HepG2 (cell line): ENCODE data around the gene LTB4R2. TPM values are rescaled to one million over a fixed set of nuclear protein-coding genes. Genes with fewer than 3 reads are reported as not detected.

Experiments used
- ATF6 ChIP-seq: sonication (generic); formaldehyde crosslinking; conservative IDR thresholded peaks from 2 replicates; pipeline ENCODE4 v1.4.0; 2020; ENCODE audit warnings: missing genetic modification reagents
- BCL6 ChIP-seq: IDR thresholded peaks from 2 replicates; pipeline ENCODE4 v1.6.1; 2016; ENCODE audit warnings: missing genetic modification reagents, missing compliant biosample characterization
- EHMT2 ChIP-seq: fragments of 200-600 bp; sonication (generic); IDR thresholded peaks from 2 replicates; pipeline ENCODE4 v1.7.0; 2017; ENCODE audit warnings: antibody characterized with exemption, low read depth, low read length, borderline replicate concordance
- IRF2 ChIP-seq: IDR thresholded peaks from 2 replicates; pipeline ENCODE4 v1.6.1; 2018; ENCODE audit warnings: missing genetic modification reagents, missing compliant biosample characterization
- KDM3A ChIP-seq: IDR thresholded peaks from 2 replicates; pipeline ENCODE4 v1.6.1; 2018; ENCODE audit warnings: low read depth, missing compliant biosample characterization
- MAFF ChIP-seq: IDR thresholded peaks from 2 replicates; pipeline ENCODE4 v1.6.1; 2011; ENCODE audit warnings: low read depth, low read length, improper control_type of control experiment
- PITX1 ChIP-seq: sonication (generic); formaldehyde crosslinking; IDR thresholded peaks from 2 replicates; pipeline ENCODE4 v1.5.1; 2020; ENCODE audit warnings: mild to moderate bottlenecking, missing genetic modification reagents
- RERE ChIP-seq: IDR thresholded peaks from 2 replicates; pipeline ENCODE4 v1.6.1; 2016; ENCODE audit warnings: low read depth, missing genetic modification reagents, missing compliant biosample characterization
- REXO4 ChIP-seq: sonication (generic); formaldehyde crosslinking; IDR thresholded peaks from 2 replicates; pipeline ENCODE4 v1.8.0; 2022; ENCODE audit warnings: missing genetic modification reagents, mild to moderate bottlenecking, borderline replicate concordance
- TFDP1 ChIP-seq: IDR thresholded peaks from 2 replicates; pipeline ENCODE4 v1.6.1; 2016; ENCODE audit warnings: missing compliant biosample characterization, missing genetic modification reagents, borderline replicate concordance
- ZFP36L2 ChIP-seq: sonication (generic); formaldehyde crosslinking; IDR thresholded peaks from 2 replicates; pipeline ENCODE4 v1.4.0; 2020; ENCODE audit warnings: missing genetic modification reagents
- ZNF619 ChIP-seq: sonication (generic); formaldehyde crosslinking; IDR thresholded peaks from 2 replicates; pipeline ENCODE4 v1.4.0; 2020; ENCODE audit warnings: mild to moderate bottlenecking, missing genetic modification reagents
- ZNF746 ChIP-seq: sonication (generic); formaldehyde crosslinking; IDR thresholded peaks from 2 replicates; pipeline ENCODE4 v1.8.0; 2022; ENCODE audit warnings: mild to moderate bottlenecking, missing genetic modification reagents
- polyA plus RNA-seq, 8 experiments: library from polyadenylated mRNA; depleted of rRNA in 3 of 8; stranded (reverse) in 7 of 8; unstranded in 1 of 8; fragments of >200 nt; fragmentation: Illumina TruSeq in 4 of 8; extraction: Trizol in 4 of 8; gene quantifications; 2 replicates each; pipeline versions ENCODE4 v1.2.1 to v1.2.3, GENCODE V29; 2011 to 2016; ENCODE audit warnings: low read depth in 4 of 8, missing spikeins in 1 of 8, mixed read lengths in 1 of 8; ENCODE audit not compliant: insufficient read depth in 1 of 8
- total RNA-seq, 5 experiments: library from RNA; depleted of rRNA; stranded (reverse); fragments of >200 nt; fragmentation: Illumina TruSeq; extraction: Trizol; gene quantifications; 2 replicates each; pipeline ENCODE4 v1.2.3, GENCODE V29; 2016; ENCODE audit warnings: low read depth in 1 of 5
- TF ChIP-seq, protein P1 (sequence below): IDR thresholded peaks from 2 replicates; pipeline ENCODE4 v1.6.1; 2016
- TF ChIP-seq, protein P2 (sequence below): sonication (generic); formaldehyde crosslinking; IDR thresholded peaks from 2 replicates; pipeline ENCODE4 v1.8.0; 2023; ENCODE audit warnings: mild to moderate bottlenecking, missing genetic modification reagents

LTB4R2 gene
- total and polyA plus RNA-seq, 2 of the 13 experiments (the other 11 are each of a cell fraction or from before 2014, with no cell fraction given): 3.9 to 6.9 TPM

DNA sequence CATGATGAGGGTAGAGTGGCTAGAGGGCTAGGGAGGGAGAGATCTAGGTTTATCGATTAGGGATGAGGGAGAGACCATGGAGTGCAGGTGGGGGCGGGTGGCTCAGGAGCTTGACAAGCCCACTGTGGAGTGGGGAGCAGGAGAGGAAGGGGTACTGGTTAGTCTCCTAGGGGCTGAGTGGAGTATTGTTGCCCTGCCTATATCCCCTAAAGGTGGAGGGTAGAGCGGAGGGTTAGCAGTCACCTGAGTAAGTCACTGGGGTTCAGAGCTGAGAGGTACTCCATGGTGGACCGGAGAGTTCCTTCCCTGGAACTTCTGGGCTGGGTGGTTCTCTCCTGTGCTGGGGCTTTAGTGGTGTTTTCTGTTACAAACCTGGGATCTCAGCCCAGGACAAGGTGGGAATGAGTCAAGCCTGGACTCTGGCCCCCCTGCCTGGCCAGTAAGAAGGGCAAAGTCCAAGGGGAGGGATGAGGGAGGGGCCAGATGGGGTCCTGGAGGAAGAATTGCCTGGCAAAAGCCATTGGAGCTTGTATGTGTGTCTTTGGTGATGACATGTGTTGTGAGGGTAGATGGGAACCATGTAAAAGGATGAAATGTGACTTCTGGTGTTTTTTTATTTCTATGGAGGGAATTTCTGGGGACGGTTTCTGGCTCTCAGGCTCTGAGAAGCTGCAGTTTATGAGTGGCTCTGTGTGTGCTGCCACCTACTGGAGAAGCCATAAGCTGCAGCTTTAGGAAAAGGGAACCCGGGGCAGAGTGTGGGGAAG lies 2.2 kb upstream of the LTB4R2 start, which contains the start of gene CIDEB (continued):
- TF ChIP-seq, protein P1, sequence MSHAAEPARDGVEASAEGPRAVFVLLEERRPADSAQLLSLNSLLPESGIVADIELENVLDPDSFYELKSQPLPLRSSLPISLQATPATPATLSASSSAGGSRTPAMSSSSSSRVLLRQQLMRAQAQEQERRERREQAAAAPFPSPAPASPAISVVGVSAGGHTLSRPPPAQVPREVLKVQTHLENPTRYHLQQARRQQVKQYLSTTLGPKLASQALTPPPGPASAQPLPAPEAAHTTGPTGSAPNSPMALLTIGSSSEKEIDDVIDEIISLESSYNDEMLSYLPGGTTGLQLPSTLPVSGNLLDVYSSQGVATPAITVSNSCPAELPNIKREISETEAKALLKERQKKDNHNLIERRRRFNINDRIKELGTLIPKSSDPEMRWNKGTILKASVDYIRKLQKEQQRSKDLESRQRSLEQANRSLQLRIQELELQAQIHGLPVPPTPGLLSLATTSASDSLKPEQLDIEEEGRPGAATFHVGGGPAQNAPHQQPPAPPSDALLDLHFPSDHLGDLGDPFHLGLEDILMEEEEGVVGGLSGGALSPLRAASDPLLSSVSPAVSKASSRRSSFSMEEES: peak; percentile 82
- TF ChIP-seq RERE (CRISPR knock-in tag) (peak; percentile 72; the same call in 1 of the 2 replicates), ZNF619 (CRISPR knock-in tag) (peak; percentile 89), BCL6 (peak; percentile 62; the same call in 1 of the 2 replicates), ZNF746 (CRISPR knock-in tag) (no peak), ATF6 (CRISPR knock-in tag) (peak; percentile 88; the same call in 1 of the 2 replicates), MAFF (no peak), KDM3A (CRISPR knock-in tag) (peak; percentile 87), IRF2 (CRISPR knock-in tag) (peak; percentile 97), TFDP1 (CRISPR knock-in tag) (peak; percentile 72; the same call in 1 of the 2 replicates), REXO4 (CRISPR knock-in tag) (no peak), PITX1 (peak; percentile 96), ZFP36L2 (CRISPR knock-in tag) (peak; percentile 87; the same call in 1 of the 2 replicates), EHMT2 (peak; percentile 92; the same call in 1 of the 2 replicates)
- TF ChIP-seq, protein P2, sequence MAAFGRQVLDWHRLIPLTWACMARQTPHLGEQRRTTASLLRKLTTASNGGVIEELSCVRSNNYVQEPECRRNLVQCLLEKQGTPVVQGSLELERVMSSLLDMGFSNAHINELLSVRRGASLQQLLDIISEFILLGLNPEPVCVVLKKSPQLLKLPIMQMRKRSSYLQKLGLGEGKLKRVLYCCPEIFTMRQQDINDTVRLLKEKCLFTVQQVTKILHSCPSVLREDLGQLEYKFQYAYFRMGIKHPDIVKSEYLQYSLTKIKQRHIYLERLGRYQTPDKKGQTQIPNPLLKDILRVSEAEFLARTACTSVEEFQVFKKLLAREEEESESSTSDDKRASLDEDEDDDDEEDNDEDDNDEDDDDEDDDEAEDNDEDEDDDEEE: peak; percentile 98
